GM21367 (cell line): ENCODE data around the gene HK1.
"Not testable (repeated sequence)": the region's sequence is repeated elsewhere in the genome, so short reads cannot be mapped to it uniquely, and the experiment has no call there.

ENCODE experiments used
- ATAC-seq: cut with Tn5 transposase; IDR thresholded peaks from one replicate; pipeline ENCODE4 v1.9.1; 2021; ENCODE audit not compliant: unreplicated experiment

HK1 gene

DNA sequence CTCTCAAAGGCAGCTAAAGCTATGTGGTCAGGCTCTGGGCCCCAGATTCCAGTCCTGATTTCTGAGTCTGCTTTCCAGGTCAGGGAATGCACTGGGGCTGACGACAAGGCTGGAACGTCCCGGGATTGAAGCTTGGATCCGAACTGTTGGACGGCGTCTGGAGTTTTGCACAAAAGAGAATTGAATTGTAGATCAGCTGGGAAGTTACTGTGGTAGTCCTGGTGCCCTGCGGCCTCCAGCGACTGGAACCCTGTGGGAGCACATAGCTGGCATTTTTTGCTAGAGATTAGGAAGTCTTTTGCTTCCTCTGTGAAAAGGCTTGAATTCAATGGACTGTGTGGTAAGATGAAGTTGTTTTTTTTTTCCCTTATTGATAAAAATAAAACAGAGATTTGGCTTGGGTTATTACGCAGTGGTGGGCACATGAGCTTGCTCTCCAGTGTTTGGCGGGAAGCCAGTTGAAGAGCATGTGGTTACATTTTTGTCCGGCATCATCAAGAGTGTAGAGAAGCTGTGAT lies at the start of gene HK1:
Gene HK1, plus strand, starts transcription at position 51 of the 518 bp plus-strand sequence.
- no peak for ATAC-seq

DNA sequence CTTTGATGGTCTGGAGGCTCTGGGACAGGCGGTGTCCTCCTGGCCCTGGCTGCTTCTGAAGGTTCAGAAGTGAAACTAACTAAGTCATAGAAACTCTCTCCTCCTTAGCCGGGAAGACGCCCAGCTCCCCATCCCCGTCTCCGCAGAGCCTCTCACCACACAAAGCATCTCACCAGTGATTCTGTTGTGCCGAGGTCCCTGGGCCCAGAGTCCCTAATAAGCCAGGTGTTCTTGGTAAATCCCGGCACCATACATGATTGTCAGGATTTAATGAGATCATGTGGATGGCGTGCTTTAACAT lies 48.7 kb upstream of the HK1 start:
- ATAC-seq: no peak

DNA sequence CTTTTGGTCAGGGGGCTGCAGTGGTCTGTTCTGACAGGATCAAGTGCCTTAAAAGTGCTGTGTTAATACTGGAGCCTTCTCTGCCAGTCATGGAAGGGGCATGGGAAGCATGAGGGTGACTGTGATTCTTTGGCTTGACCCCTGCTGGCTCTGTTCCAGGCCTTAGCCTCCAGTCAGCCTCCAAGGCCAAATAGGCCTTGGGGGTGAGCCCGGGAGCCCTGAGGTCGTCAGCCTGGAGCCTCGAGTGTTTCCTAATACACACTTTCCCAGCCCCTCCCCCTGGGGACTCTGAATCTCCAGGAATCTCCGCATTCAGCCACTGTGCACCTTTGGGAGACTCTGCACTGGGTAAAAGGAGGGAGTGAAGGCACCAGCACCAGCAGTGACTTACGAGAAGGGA lies 48.2 kb upstream of the HK1 start:
- ATAC-seq: no peak

DNA sequence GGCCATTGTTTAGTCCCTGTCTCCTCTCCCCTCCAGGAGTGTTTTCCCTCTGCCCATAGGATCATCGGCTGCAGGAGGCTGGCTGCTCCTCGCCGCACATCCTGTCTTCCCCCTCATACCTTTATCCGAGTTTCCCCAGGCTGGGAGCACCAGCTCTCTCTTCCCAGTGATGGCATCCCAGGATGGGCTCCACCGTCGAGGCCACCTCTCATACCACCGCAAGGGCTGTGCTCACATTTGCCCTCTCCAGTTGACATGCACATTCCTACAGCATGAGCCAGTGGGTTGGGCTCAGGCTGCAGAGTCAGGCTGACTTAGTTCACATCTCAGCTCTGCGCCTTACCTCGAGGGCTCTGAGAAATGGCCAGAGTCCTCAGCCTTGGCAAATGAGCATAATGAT lies 46.0 kb upstream of the HK1 start:
- no peak for ATAC-seq

- ATAC-seq: no peak
Measured at GRCh38 chr10:69232736-69233480, 45.4 kb upstream of the HK1 start.

DNA sequence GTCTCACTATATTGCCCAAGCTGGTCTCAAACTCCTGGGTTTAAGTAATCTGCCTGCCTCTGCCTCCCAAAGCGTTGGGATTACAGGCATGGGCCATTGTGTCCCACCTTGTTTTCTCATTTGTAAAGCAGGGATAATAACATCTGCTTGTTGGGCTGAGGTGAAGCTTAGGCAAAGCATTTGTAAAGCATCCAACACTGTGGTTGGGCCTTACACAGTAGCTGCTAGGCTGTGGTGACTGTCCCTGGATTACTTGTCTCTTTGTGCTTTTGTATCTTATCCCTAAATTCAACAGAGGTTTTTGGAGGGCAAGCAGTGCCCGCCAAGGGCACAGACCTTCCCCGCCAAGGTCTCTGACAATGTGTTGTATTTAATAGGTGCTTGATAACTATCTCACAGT lies 43.8 kb upstream of the HK1 start:
- no peak for ATAC-seq

DNA sequence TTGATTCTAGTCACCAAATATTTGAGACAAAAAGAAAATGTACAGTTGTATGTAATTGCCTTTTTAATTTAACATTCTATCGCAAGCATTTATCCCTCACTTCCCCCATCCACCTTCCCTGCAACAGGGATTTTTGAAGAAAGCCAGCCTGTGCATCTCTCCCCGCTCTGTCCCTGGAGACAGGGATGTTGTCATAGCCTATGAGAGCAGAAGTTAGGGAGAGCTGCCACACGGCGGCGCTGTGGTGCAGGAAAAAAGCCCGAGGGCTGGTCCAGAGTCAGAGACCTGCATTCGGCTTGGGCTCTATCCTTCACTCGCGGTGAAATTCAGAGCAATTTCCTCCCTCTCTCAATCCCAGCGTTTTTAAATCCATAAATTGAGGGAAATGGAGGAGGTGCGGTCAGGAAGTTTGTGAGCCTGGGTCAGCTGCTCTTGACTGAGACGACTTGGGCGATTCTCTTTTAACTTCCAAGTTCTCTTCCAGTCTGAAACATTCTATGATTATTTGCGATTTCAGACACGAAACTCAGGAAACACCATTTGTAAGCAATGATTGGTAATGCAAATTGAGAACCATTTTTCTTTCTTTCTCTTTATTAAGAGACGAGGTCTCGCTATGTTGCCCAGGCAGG lies 40.7 kb upstream of the HK1 start:
- peak; percentile 89 for ATAC-seq

DNA sequence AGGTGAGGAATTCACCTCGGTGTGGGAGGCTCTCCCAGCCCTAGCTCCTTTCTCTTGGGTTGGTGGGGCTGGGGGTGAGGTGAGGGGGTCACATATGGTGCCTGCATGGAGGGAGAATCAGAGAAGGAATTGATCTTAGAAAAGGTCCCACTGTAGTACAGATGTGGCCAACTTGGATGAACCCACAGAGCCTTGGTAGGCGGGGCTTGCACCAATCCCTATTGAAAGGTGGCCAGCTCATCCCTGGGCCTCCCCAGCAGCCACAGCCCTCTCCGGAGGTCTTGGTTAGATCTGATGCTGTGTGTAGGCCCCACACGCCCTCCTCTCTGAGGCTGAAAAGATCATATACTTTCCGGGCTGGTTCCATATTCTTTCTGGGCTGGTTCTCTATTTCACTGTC lies 39.2 kb upstream of the HK1 start:
- ATAC-seq: no peak

GRCh38 chr10:69239816-69240434 lies 38.4 kb upstream of the HK1 start:
- ATAC-seq: no peak

- no peak for ATAC-seq
Measured at GRCh38 chr10:69240455-69240854, 37.8 kb upstream of the HK1 start.

- no peak for ATAC-seq
Measured at GRCh38 chr10:69241575-69241974, 36.7 kb upstream of the HK1 start.

GRCh38 chr10:69242040-69242851 lies 36.0 kb upstream of the HK1 start:
- no peak for ATAC-seq

- ATAC-seq: no peak
Measured at GRCh38 chr10:69242852-69243212, 35.5 kb upstream of the HK1 start.

DNA sequence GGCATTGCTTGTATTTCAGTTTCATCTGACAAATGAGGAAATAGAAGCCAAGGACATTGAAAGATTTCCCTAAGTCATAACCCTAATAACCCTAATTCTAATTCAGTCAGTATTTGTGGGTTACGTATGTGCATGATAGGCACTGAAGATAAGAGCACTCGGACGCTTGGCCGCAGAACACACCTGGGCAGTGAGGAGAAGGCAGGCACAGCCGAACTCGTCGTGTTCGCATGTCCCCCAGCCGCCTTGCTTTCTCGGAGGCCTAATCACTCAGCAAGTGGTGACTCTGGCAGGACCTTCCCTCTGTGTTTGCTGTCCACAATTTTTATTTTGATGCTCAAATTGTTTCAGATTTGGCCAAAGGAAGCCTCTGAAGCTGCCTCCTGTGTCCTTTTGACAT lies 34.5 kb upstream of the HK1 start:
- no peak for ATAC-seq

DNA sequence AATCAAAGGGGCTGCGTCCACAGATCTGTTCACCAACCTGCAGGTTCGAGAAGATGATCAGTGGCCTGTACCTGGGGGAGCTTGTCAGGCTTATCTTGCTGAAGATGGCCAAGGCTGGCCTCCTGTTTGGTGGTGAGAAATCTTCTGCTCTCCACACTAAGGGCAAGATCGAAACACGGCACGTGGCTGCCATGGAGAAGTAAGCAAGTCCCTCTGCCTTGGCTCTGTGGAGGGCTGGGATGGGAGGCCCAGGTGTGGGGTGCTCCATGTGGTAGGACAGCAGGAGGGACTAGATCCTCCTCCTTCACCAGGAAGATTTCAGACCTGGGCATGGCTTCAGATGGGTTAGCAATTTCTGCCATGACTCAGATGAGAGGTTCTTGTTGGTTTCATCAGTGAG lies 32.3 kb upstream of the HK1 start:
- ATAC-seq: no peak

DNA sequence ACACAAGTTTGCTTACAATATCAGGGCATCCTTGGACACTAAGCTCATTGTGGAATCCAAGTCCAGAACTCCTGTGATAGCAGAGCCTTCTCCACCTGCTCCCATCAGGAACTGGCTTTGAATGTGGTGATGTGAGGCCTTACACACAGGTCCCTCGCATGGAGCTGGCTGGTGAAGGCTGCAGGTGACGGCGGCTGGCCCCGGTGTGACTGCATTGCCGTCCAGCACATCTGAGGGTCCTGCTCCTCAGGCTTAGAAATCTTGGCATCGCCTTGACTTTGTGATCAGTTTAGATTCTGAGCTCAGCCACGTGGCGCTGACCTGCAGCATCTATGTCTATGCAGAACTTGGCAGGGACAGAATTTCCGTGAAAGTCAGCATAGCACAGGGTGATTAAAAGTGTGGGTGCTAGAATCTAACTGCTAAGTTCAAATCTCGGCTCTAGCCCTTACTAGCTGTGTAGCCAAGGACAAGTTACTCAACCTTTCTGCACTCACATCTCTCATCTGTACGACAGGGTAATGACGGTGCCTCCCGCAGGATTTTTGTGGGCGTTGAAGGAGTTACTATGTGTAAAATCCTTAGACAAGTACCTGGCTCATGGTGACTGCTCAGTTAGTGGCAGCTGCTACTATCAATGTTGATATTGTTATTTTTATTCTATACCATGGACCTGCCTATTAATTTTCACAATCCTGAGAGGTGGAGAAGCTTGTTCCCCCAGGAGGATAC lies 31.5 kb upstream of the HK1 start:
- no peak for ATAC-seq

GRCh38 chr10:69247313-69247710 lies 31.0 kb upstream of the HK1 start:
- no peak for ATAC-seq

DNA sequence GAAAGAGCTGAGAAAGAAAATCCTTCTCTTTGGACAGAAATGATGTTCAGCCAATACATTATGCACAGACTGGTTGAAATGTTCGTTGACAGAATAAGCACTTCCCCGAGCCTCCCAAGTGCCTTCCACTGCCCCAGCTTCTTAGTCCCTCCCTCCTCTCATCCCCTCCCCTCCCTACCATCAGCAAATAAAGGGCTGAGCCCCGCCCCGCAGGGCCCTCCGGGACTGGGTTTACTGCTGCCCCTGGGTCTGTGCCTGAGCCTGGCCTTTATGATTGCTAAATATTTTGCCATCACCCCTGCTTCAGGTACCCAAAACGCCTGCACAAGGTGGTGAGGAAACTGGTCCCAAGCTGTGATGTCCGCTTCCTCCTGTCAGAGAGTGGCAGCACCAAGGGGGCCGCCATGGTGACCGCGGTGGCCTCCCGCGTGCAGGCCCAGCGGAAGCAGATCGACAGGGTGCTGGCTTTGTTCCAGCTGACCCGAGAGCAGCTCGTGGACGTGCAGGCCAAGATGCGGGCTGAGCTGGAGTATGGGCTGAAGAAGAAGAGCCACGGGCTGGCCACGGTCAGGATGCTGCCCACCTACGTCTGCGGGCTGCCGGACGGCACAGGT lies 30.1 kb upstream of the HK1 start:
- no peak for ATAC-seq

GRCh38 chr10:69250041-69250440 lies 28.3 kb upstream of the HK1 start:
- ATAC-seq: no peak

- ATAC-seq: not testable (repeated sequence)
Measured at GRCh38 chr10:69251417-69251816, 26.9 kb upstream of the HK1 start.

DNA sequence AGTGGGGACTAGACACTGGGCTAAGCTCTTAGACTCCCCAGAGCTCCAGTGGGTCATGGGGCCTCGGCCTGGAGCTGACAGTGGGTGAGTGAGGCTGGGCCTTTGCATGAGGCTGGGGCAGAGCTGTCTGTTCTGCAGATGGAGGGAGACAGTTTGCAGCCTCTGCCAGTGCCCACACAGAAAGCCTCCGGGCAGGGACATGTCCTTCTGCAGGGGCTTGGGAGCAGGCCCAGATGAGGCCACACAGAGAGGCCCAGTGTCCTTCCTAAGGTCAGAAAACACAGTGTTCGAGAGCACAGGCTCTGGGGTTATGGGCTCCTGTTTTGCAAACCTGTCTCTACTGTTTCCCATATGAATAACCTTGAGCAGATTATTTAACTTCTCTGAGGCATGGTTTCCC lies 25.1 kb upstream of the HK1 start:
- no peak for ATAC-seq
